GM18868 (cell line): ENCODE data around the gene RXRG.

Experiments
- ATAC-seq: cut with Tn5 transposase; IDR thresholded peaks from one replicate; pipeline ENCODE4 v1.9.1; 2021; ENCODE audit warnings: mild to moderate bottlenecking, moderate library complexity; ENCODE audit not compliant: unreplicated experiment

Gene RXRG

GRCh38 chr1:165451691-165452090 is 6.8 kb upstream of the RXRG start:
- no peak for ATAC-seq

DNA sequence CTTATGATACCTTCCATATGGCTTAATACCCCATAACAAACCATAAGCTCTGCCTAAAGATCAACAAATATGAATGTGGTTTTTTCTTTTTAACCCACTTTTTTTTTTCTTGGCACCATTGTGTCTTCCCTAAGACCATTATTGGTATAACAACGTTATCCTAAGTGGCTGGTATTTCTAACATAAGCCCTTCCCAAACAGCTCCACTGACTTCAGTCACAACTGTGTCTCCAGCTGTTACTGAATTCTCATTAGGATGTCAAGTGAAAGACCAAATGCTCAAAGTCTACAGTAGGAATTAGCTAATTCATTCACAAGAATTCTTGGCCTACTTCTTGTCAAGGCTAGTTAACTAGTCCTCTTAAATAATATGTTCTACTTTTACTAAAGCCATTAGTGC is 4.2 kb upstream of the RXRG start:
- ATAC-seq = no peak

- ATAC-seq = no peak
Measured at GRCh38 chr1:165445388-165445787, 462 bp upstream of the RXRG start.

DNA sequence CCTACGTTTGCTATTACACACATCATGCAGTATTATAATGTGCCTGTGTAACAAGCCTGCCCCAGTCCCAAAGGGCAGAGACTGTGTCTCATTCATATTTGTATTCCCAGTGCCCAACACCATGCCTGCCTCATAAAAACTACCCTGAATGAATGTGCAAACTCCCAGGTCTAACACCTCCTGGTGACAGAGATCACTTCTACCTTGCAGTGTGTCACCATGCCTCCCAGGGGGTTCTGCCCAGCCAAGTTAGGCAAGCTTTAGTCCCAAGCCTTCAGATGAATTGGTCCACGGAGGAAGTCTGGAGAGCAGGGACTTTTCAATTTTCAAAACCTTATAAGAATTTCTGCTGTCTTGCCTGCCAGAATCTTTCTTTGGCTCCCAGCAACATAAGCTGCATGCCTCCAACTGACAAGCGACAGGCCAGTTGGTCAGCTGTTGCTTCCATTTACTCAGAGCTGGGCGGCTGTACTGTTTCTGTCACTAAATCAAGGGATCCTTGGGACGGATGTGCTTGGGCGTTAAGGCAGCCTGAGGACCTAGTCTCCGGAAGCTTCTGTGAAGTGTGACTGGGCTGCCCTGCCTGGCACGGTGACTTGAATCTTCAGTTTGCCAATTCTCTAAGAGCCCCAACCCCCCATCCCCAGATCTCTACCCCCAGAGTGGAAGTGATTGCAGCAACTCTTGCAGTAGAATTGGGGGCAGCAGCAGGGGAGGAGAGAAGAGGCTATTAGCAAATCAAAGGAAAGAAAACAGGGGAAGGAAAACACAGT is 1.2 kb downstream of the RXRG start:
- ATAC-seq = no peak

DNA sequence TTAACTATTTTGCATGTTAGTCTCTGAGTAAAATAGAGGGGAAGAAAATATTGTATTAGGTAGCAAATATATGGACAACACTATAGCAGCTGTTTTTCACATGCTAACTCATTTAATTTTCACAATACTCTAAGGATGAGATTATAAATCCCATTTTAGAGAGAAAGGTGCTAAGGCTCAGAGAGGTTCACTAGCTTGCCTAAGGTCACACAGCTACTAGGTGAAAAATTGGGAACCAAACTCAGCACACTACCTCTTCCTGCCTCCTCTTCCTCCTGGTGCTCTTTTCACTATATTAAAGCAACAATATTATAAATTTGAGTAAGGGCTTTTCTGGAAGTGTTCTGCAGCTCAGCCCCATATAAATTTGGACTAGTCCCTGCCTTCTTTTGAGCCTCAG is 2.3 kb downstream of the RXRG start:
- no peak for ATAC-seq

DNA sequence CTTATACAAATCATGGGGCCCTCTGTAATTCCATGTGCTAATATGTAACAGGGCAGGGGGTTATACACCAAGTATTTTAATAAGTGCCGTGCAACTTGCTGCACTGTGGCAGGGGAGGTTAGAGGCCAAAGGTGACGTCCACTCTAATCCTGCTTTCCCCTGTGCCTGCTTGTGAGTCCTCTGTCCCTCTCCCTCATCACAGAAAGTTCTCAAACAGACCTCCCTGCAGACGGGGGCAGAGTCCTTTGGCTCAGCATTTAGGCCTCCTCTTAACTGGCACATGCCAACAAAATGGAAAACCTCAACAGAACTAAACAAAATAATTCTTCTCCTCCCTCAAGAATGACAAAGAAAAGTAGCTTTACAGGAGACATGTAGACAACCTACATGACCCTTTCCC is 2.9 kb downstream of the RXRG start:
- ATAC-seq = no peak

DNA sequence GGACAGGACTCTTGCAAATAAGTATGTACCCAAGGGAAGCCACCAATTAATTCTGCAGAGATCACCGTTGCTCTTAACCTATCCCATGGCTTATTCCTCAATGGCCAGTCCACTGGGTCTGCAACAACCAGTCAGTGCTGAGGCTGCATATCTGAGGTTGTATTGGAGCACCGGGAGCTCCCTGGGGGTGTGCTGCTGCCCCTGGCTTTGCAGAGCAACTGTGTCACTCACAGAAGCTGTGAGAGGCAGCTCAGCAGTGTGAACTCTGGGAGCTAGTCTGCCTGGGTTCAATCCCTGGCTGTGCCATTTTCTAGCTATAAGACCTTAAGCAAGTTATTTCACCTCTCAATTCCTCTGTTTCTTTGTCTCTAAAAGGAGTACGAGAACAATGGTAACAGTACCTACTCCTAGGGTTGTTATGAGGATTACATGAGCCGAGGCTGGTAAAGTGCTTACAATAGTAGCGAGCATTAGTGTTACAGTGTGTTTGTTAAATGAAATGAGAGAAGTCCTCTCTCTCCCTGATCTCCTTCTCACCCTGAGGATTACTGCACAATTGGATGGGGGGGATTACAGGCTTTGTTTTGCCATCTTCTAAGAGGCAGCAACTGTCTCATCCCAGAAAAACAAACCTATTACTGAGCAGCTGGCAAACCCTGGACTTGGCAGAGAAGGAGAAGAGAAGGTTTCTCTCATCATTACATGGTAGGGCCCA is 3.6 kb downstream of the RXRG start:
- no peak for ATAC-seq

DNA sequence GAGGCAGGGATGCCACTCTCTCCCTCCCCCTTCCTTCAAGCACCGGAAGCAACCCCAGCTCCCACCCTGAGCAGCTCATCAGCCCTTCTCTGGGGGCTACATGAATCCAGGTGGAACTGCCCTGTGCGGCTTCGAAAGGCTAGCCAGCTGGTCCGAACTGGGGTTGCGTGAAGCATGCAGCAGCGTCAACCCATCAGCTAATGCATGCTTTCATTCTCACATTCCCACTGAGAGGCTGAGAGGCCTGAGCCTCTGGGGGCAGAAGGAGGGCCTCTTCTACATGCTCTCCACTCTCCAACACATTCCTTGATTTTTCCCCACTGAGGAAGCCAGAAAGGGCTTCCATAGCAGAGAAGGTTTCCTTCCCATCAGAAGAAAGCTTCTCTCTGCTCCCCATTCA is 5.6 kb downstream of the RXRG start:
- ATAC-seq = no peak

GRCh38 chr1:165436994-165437393 is 7.9 kb downstream of the RXRG start:
- no peak for ATAC-seq

DNA sequence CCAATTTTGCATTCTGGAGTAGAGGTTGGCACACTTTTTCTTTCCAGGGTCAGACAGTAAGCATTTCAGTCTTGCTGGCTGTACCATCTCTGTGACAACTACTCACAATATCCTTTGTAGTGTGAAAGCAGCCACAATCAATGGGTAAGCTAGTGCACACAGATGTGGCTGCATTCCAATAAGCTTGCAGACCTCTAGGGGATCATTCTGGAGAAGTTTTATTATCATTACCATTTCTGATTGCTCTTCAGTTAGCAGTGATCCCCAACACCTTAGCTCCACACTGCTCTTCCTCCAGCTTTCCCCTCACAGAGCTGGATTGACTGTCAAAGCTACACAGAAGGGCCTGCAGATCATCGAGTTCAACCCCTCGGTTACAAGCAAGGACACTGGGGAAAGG is 9.1 kb downstream of the RXRG start:
- no peak for ATAC-seq

- no peak for ATAC-seq
Measured at GRCh38 chr1:165434281-165434680, 10.6 kb downstream of the RXRG start.

DNA sequence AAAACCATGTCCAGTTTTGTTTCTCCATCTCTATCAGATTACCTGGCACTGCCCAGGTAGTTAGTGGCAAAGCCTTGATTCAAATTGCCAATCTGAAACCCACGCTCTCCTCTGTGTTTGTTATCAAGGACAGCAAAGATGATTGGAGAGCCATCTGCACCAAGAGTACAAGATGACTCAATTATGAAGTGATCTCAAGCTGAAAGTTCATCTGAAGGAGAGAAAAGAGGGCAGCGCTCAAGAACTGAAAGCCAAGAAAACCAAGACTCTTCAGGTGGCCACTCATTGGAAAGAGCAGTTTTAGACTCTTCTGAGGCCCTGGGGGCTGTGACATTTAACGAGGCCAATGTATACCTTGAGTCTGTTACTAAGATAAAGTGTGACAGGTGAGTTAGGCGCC is 13.8 kb downstream of the RXRG start:
- peak; percentile 83 for ATAC-seq

- ATAC-seq = no peak
Measured at GRCh38 chr1:165426745-165427144, 18.2 kb downstream of the RXRG start.

DNA sequence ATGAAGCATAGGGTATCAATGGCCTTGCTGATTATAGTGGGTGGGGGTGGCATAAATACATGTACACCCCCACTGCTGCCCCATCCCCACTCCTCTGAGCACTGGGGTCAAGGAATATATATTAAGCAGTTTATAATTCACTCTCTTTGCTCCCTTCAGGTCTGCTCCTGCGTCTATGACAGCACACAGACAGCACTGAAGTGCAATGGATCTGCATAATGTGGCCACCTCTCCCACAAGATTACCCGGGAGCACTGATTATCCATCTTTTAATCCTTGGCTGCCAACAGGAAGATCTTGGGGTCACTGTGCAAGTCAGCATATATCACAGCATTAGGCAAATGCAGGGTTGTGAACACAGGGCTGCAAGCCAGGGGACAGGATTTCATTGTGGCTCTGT is 19.3 kb downstream of the RXRG start:
- no peak for ATAC-seq

GRCh38 chr1:165424454-165425216 is 20.3 kb downstream of the RXRG start:
- peak; percentile 71 for ATAC-seq

DNA sequence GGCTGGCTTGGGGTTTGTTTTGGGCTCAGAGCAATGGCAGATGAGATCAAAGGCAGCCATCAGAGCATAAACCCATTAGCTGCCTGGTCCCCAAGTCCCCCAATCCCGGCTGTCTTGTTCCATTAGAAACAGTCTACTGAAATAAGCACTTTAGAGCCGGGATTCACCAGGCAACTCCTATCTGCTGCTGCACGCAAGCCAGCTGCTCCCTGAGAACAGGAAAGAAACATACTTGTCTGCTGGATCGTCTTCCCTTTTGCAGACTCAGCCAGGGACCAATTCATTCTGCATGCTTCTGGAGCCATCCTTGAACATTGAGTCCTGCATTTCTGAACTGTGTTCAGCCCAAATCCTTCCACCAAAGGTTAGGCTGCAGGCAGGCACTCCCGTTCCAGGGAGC is 21.8 kb downstream of the RXRG start:
- ATAC-seq = no peak

DNA sequence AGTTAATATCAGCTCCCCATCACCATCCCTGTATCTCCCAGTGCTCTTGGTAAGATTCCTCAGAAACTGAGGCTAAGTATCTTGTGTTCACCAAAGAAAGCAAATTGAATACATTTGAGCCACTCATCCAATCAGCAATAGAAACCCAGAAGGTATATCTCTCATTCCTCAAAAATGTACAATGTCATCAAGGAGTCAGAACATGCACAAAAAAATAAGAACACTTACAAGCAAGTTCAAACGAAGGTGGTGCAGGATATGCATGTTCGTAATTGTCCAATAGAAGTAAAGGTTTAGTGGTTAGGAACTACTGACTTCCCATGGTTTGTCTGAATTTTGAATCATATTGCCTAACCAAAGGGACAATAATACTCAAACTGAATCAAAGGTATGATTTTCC is 24.3 kb downstream of the RXRG start:
- no peak for ATAC-seq

GRCh38 chr1:165419839-165420238 is 25.1 kb downstream of the RXRG start:
- ATAC-seq = no peak

DNA sequence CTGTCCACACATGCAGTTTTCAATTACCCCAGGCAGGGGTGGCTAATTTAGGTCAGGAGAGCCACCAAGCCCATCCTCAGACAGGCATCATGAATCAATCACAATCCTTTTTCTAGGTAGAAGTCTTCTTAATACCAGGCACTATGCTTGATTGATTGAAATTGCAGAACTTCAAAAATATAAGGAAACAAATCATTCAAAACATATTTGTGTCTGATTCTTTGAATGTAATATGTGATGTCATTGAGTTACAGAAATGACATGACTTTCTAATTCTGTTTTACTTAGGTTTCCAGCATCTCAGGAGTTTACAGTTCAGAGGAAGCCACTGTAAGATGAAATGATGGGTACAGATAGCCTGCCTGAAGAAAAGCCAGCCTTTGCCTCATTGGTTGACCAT is 26.7 kb downstream of the RXRG start:
- ATAC-seq = no peak

GRCh38 chr1:165416876-165417275 is 28.1 kb downstream of the RXRG start:
- no peak for ATAC-seq

DNA sequence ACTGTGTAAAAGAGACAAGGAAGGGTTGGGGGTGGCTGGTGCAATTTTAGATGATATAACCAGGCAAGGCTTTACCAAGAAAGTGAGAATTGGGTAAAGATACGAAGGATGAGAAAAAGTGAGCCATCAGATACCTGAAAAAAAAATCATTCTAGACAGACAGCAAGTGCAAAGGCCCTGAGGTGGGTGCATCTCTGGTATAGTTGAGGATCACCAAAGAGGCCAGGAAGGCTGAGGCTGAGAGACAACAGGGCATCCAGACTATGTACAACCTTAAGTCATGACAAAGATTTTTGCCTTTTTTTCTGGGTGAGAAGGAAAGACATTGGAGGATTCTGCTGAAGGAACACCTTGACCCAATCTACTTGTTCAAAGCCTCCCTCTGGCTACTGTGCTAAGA is 29.9 kb downstream of the RXRG start:
- ATAC-seq = no peak

GRCh38 chr1:165414620-165415019 is 30.3 kb downstream of the RXRG start:
- ATAC-seq = no peak
